Naive thymus-derived CD4-positive, alpha-beta T cell (primary cell): ENCODE measurements around the gene INF2. TPM values are rescaled to one million over a fixed set of nuclear protein-coding genes. Genes with fewer than 3 reads are reported as not detected.

Source experiments
- ATAC-seq: fragments of 150-1000 bp; cut with Tn5 transposase; 2 replicates; pipeline ENCODE4 v1.10.0; 2021; ENCODE audit warnings: mild to moderate bottlenecking, moderate library complexity
- CTCF ChIA-PET: fragments of 350-600 bp; sonication (Branson Sonifier 250); formaldehyde crosslinking; loops from one replicate; lab custom pipeline; 2021; ENCODE audit warnings: antibody characterized with exemption; lab: Charles Lee
- POLR2A ChIA-PET: fragments of 350-600 bp; sonication (Branson Sonifier 250); formaldehyde crosslinking; loops from one replicate; lab custom pipeline; 2021; ENCODE audit warnings: antibody characterized with exemption, inconsistent platforms; lab: Charles Lee
- DNase-seq, 9 donors: peaks; one replicate each; pipeline versions ENCODE4 v3.0.0 to v3.0.0-alpha.2; 2020 to 2022; ENCODE audit warnings: mixed read lengths in 1 of 9
- H3K27ac ChIP-seq: one replicate; pipeline ENCODE4 v1.7.0; 2013; ENCODE audit warnings: mild to moderate bottlenecking, low read depth, low read length, moderate library complexity
- H3K27me3 ChIP-seq, 2 donors: one replicate each; pipeline ENCODE4 v1.7.0; 2013; ENCODE audit warnings: low read length in 2 of 2, mild to moderate bottlenecking in 2 of 2, moderate library complexity in 2 of 2; ENCODE audit not compliant: control insufficient read depth in 2 of 2, insufficient read depth in 2 of 2
- H3K36me3 ChIP-seq, 3 experiments: 1 replicate in 2 of 3; 2 replicates in 1 of 3; pipeline ENCODE4 v1.7.0; 2013; ENCODE audit warnings: low read length in 3 of 3, mild to moderate bottlenecking in 3 of 3, moderate library complexity in 1 of 3; ENCODE audit not compliant: insufficient read depth in 3 of 3, control insufficient read depth in 2 of 3
- H3K4me1 ChIP-seq, 2 donors: one replicate each; pipeline ENCODE4 v1.7.0; 2013; ENCODE audit warnings: low read length in 2 of 2, mild to moderate bottlenecking in 2 of 2, moderate library complexity in 1 of 2; ENCODE audit not compliant: control insufficient read depth in 2 of 2, insufficient read depth in 2 of 2
- H3K4me3 ChIP-seq: 2 replicates; pipeline ENCODE4 v1.7.0; 2013; ENCODE audit warnings: mild to moderate bottlenecking, low read length
- H3K9me3 ChIP-seq, 3 experiments: 1 replicate in 2 of 3; 2 replicates in 1 of 3; pipeline ENCODE4 v1.7.0; 2013; ENCODE audit warnings: low read length in 3 of 3; ENCODE audit not compliant: control insufficient read depth in 2 of 3
- H3K27ac Mint-ChIP-seq, 9 donors: one replicate each; pipeline ENCODE4 v1.8.0; 2020 to 2022; ENCODE audit warnings: mixed read lengths in 9 of 9, mild to moderate bottlenecking in 8 of 9, moderate library complexity in 5 of 9, inconsistent platforms in 2 of 9
- H3K27me3 Mint-ChIP-seq, 5 donors: one replicate each; pipeline ENCODE4 v1.8.0; 2021 to 2022; ENCODE audit warnings: mixed read lengths in 5 of 5, mild to moderate bottlenecking in 1 of 5
- H3K36me3 Mint-ChIP-seq, 5 donors: one replicate each; pipeline ENCODE4 v1.8.0; 2020 to 2022; ENCODE audit warnings: mixed read lengths in 5 of 5, mild to moderate bottlenecking in 3 of 5, inconsistent platforms in 1 of 5
- H3K4me1 Mint-ChIP-seq, 7 donors: one replicate each; pipeline ENCODE4 v1.8.0; 2020 to 2022; ENCODE audit warnings: mixed read lengths in 7 of 7, mild to moderate bottlenecking in 3 of 7, inconsistent platforms in 1 of 7
- H3K4me3 Mint-ChIP-seq, 10 donors: one replicate each; pipeline ENCODE4 v1.8.0; 2020 to 2022; ENCODE audit warnings: mild to moderate bottlenecking in 10 of 10, mixed read lengths in 10 of 10, moderate library complexity in 6 of 10, inconsistent platforms in 2 of 10
- H3K9me3 Mint-ChIP-seq, 11 donors: one replicate each; pipeline ENCODE4 v1.8.0; 2020 to 2022; ENCODE audit warnings: mixed read lengths in 11 of 11, mild to moderate bottlenecking in 4 of 11, inconsistent platforms in 1 of 11, moderate library complexity in 1 of 11
- intact Hi-C, 2 donors: fragments of 100-400 bp; cut with micrococcal nuclease; formaldehyde crosslinking; loops; one replicate each; pipeline ENCODE4 v1.15.1; 2023
- polyA plus RNA-seq, 2 donors: library from polyadenylated mRNA; unstranded; fragments of 300-500 nt; fragmentation: Illumina TruSeq; gene quantifications; one replicate each; pipeline ENCODE4 v1.2.3, GENCODE V29; 2021
- total RNA-seq, 6 experiments: library from RNA in 5 of 6; stranded (reverse) in 5 of 6; gene quantifications; 1 replicate in 5 of 6; 2 replicates in 1 of 6; pipeline ENCODE4 v1.2.3 and lab custom pipeline; 2021 to 2026

The INF2 gene
- total and polyA plus RNA-seq, 7 experiments from 2014 or later = 5.8 to 140 (median 75.1) TPM

DNA sequence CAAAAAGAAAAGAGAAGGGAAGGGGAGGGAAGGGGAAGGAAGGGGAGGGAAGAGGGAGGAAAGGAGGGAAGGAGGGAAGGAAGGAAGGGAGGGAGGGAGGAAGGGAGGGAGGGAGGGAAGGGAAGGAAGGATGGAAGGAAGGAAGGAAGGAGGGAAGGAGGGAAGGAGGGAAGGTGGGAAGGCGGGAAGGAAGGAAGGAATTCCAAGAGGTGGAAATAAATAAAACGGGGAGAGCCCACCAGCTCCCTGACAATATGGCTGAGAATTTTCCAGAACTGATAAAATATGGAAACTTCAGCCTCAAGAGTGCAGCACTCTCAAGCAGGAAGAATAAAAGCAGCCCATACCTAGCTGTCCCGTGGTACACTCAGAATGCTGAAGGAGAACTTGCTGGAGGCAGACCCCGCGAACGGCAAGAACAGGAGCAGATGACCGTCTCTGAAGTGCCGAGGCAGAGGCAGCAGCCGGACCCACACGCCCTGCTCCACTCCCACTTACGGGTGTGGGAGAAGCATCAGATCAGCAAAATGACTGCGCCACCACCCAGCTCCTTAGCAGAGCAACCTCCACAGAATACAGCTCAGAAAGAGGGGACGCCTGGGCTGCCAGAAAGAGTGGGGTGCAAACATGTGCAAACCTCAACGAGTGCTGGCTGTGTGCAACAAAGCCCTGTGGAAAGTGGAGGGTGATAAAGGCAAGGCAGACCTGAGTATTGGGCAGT, 34.1 kb upstream of the INF2 start:
- DNase-seq = no peak
- CTCF ChIA-PET = no interaction called here
- POLR2A ChIA-PET = interaction anchor here (0.9 kb wide), 1 partner anchor 11 kb away, joined by 3 read pairs; no protein-coding TSS in a partner anchor
- H3K27me3 Mint-ChIP-seq = peaks cover 0 to 22% (median 6%) of the 10 kb centered on the region in 5 donors
- H3K4me1 ChIP-seq = peaks cover 0 to 22% of the 10 kb centered on the region in 2 donors
- H3K27me3 ChIP-seq = no peaks in the 10 kb centered on the region
- no peaks in the 10 kb centered on the region for H3K9me3 ChIP-seq
- peaks cover 0 to 14% (median 0%) of the 10 kb centered on the region in 11 donors for H3K9me3 Mint-ChIP-seq
- H3K4me3 Mint-ChIP-seq = no peak overlapping the region
- peaks cover 2 to 37% (median 22%) of the 10 kb centered on the region in 7 donors for H3K4me1 Mint-ChIP-seq
- peak overlapping the region in 2 of 9 donors; percentile 19 to 51 for H3K27ac Mint-ChIP-seq
- no peaks in the 10 kb centered on the region for H3K36me3 ChIP-seq
- H3K27ac ChIP-seq = no peak overlapping the region
- no peak for ATAC-seq
- no peak overlapping the region for H3K4me3 ChIP-seq
- intact Hi-C loops = no loop called here
- H3K36me3 Mint-ChIP-seq = peaks cover 0 to 2% (median 0%) of the 10 kb centered on the region in 5 donors

GRCh38 chr14:104656014-104656714, 33.3 kb upstream of the INF2 start:
- H3K27ac ChIP-seq = no peak overlapping the region
- no peaks in the 10 kb centered on the region for H3K36me3 ChIP-seq
- DNase-seq (no peak), ATAC-seq (no peak)
- H3K27me3 ChIP-seq = no peaks in the 10 kb centered on the region
- H3K9me3 ChIP-seq = no peaks in the 10 kb centered on the region
- H3K4me1 ChIP-seq = peaks cover 0 to 21% of the 10 kb centered on the region in 2 donors
- no peak overlapping the region for H3K4me3 Mint-ChIP-seq
- POLR2A ChIA-PET = interaction anchor here (0.9 to 2.0 kb wide), 2 partner anchors 10 kb away, joined by 3 to 4 read pairs; no protein-coding TSS in a partner anchor
- H3K9me3 Mint-ChIP-seq = peaks cover 0 to 15% (median 0%) of the 10 kb centered on the region in 11 donors
- peaks cover 0 to 2% (median 0%) of the 10 kb centered on the region in 5 donors for H3K36me3 Mint-ChIP-seq
- peaks cover 2 to 45% (median 28%) of the 10 kb centered on the region in 7 donors for H3K4me1 Mint-ChIP-seq
- H3K4me3 ChIP-seq = no peak overlapping the region
- CTCF ChIA-PET = no interaction called here
- peak overlapping the region in 2 of 9 donors; percentile 6 to 19 for H3K27ac Mint-ChIP-seq
- intact Hi-C loops = no loop called here
- H3K27me3 Mint-ChIP-seq = peaks cover 4 to 30% (median 9%) of the 10 kb centered on the region in 5 donors

DNA sequence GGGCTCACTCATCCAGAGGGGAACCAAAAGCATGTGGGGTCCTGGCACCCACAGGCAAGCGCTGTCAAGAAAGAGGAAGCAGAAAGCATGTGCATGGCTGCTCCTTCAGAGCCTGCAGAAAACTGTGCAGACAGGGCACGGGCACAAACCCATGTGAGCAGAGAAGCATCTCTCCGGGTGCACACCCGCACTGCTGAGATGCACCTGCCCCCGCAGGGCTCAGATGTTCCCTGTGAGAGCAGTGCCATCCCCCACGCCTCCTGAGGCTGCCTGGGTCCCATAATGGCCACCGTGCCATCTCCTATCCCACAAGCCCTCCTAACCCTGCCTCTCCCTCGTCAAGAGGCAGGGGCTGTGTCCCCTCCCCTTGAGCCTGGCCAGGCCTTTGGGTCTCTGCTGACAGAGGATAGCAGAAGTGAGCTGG, 32.3 kb upstream of the INF2 start:
- peaks cover 2 to 47% (median 30%) of the 10 kb centered on the region in 7 donors for H3K4me1 Mint-ChIP-seq
- DNase-seq (peak in 2 of 9 donors; percentile 23), ATAC-seq (peak; percentile 65)
- Histone ChIP-seq H3K27me3 (no peaks in the 10 kb centered on the region), H3K36me3 (no peaks in the 10 kb centered on the region), H3K9me3 (no peaks in the 10 kb centered on the region), H3K4me3 (no peak overlapping the region), H3K27ac (no peak overlapping the region), H3K4me1 (peaks cover 0 to 21% of the 10 kb centered on the region in 2 donors)
- H3K27ac Mint-ChIP-seq = peak overlapping the region in 3 of 9 donors; percentile 36 to 84 (median 73)
- peaks cover 0 to 15% (median 0%) of the 10 kb centered on the region in 11 donors for H3K9me3 Mint-ChIP-seq
- peaks cover 4 to 35% (median 13%) of the 10 kb centered on the region in 5 donors for H3K27me3 Mint-ChIP-seq
- peak overlapping the region in 4 of 10 donors; percentile 2 to 57 (median 18) for H3K4me3 Mint-ChIP-seq
- ChIA-PET CTCF (no interaction called here), POLR2A (interaction anchor here (0.7 to 2.0 kb wide), 3 partner anchors 9 to 639 kb away, joined by 3 to 5 read pairs (median 4); no protein-coding TSS in a partner anchor)
- intact Hi-C loops = no loop called here
- H3K36me3 Mint-ChIP-seq = peaks cover 0 to 2% (median 0%) of the 10 kb centered on the region in 5 donors

GRCh38 chr14:104657563-104658324, 31.7 kb upstream of the INF2 start:
- Mint-ChIP-seq H3K27ac (peak overlapping the region in 7 of 9 donors; percentile 6 to 76 (median 71)), H3K27me3 (peaks cover 4 to 35% (median 13%) of the 10 kb centered on the region in 5 donors), H3K9me3 (peaks cover 0 to 10% (median 0%) of the 10 kb centered on the region in 11 donors), H3K36me3 (peaks cover 0 to 1% (median 0%) of the 10 kb centered on the region in 5 donors), H3K4me1 (peaks cover 2 to 47% (median 30%) of the 10 kb centered on the region in 7 donors), H3K4me3 (peak overlapping the region in 8 of 10 donors; percentile 18 to 59 (median 40))
- POLR2A ChIA-PET = interaction anchor here (0.7 to 2.0 kb wide), 4 partner anchors 8 to 639 kb away, joined by 3 to 5 read pairs (median 4); no protein-coding TSS in a partner anchor
- no peak for DNase-seq
- peaks cover 0 to 21% of the 10 kb centered on the region in 2 donors for H3K4me1 ChIP-seq
- no peak overlapping the region for H3K4me3 ChIP-seq
- CTCF ChIA-PET = interaction anchor here (0.5 to 0.7 kb wide), 3 partner anchors 34 to 420 kb away, joined by 3 read pairs; no protein-coding TSS in a partner anchor
- H3K9me3 ChIP-seq = no peaks in the 10 kb centered on the region
- H3K27me3 ChIP-seq = no peaks in the 10 kb centered on the region
- no peaks in the 10 kb centered on the region for H3K36me3 ChIP-seq
- ATAC-seq = peak; percentile 28
- intact Hi-C loops = no loop called here
- no peak overlapping the region for H3K27ac ChIP-seq

DNA sequence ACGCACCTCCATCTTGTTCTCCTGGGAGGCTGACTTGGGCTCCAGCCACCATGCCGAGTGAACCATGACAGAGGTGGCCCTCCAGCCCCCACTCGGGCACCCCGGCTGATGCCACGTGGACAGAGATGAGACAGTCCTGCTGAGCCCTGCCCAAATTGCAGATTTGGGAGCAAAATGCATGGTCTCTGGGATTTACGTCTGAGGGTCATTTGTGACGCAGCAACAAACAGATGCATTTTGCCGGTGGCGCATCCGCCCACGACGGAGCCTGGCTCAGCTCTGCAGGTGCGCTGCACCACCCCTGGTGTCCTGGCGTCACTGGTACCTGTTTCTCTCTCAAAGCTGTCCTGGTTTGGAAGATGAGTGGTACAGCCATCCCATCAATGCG, 31.1 kb upstream of the INF2 start:
- Histone ChIP-seq H3K36me3 (no peaks in the 10 kb centered on the region), H3K4me1 (peaks cover 0 to 21% of the 10 kb centered on the region in 2 donors), H3K27ac (no peak overlapping the region), H3K9me3 (no peaks in the 10 kb centered on the region), H3K4me3 (no peak overlapping the region), H3K27me3 (no peaks in the 10 kb centered on the region)
- peaks cover 4 to 35% (median 13%) of the 10 kb centered on the region in 5 donors for H3K27me3 Mint-ChIP-seq
- POLR2A ChIA-PET = interaction anchor here (0.7 to 2.0 kb wide), 3 partner anchors 8 to 29 kb away, joined by 3 to 5 read pairs (median 4); no protein-coding TSS in a partner anchor
- peaks cover 0 to 8% (median 0%) of the 10 kb centered on the region in 11 donors for H3K9me3 Mint-ChIP-seq
- peak overlapping the region in 5 of 9 donors; percentile 18 to 74 (median 65) for H3K27ac Mint-ChIP-seq
- no peak for ATAC-seq
- DNase-seq = no peak
- intact Hi-C loops = no loop called here
- CTCF ChIA-PET = interaction anchor here (0.5 kb wide), 1 partner anchor 420 kb away, joined by 3 read pairs; no protein-coding TSS in a partner anchor
- peak overlapping the region in 5 of 10 donors; percentile 22 to 59 (median 56) for H3K4me3 Mint-ChIP-seq
- no peaks in the 10 kb centered on the region for H3K36me3 Mint-ChIP-seq
- H3K4me1 Mint-ChIP-seq = peaks cover 2 to 47% (median 30%) of the 10 kb centered on the region in 7 donors
